ENCODE results near the gene PRSS33.

The PRSS33 gene

GRCh38 chr16:2820836-2821486 is 33.6 kb upstream of the PRSS33 start:
- DNase-seq = no peak

DNA sequence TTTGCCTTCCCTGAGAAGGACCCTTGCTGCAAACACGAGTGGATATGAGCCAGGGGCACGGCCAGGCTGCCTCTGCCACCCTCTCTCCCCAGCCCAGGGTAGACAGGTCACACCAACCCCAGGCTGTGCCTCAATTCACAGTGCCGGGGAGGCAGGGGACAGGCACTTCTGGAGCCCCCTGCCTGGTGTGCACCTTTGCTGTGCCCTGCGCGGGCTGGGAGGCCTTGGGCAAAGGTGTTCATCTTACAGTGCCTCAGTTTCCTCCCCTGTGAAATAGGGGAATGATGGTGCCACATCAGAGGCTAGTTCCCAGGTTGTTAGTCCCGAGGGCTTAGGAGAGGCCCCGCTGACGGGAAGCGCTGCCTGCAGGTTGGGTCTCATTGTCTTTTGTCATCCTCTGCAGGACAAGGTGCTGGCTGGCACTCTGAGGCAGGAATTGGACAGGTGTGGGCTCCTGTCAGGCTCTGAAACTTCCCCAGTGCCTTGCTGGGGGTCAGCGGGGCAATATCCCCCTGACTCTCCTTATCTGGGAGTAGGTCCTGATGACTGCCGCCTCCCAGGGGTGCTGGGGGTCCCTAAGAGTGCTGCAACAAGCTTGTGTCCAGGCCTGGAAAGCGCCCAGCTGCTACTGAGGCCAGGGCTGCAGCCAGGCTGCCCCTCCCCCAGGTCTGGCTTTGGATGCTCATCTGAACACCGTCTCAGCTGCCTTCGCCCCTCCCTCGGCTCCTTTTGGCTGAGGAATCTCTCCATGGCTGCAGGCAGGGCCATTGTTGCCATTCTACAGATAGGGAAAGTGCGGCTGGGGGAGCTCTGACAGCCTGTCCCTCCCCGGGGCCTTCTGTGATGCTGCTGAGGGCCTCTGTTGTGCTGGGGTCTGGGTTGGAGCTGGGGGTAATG is 32.8 kb upstream of the PRSS33 start:
- no peak for DNase-seq

- DNase-seq = no peak
These were observed 32.0 kb upstream of the PRSS33 start for GRCh38 chr16:2819179-2819938.

DNA sequence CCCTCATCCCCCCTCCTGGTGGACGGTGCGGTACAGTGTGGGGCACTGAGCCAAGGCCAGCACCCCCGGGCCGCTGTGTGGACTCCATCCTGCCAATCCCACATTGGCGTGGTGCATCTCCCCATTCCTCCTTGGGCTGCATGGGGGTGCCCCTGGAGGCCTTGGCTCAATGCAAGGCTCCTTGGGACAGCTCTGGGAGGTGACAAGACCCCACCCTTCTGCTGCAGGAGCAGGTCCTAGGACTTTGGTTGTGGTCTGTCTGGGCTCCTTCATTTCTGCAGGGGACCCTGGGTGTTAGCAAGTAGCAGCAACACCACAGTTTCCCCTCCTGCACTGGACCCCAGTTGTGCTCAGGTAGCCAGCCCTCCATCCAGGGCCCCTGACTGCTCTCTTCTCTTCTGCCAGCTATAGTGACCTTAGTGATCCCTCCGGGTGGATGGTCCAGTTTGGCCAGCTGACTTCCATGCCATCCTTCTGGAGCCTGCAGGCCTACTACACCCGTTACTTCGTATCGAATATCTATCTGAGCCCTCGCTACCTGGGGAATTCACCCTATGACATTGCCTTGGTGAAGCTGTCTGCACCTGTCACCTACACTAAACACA is 31.0 kb upstream of the PRSS33 start:
- no peak for DNase-seq

GRCh38 chr16:2817340-2818271 is 30.2 kb upstream of the PRSS33 start:
- peak; percentile 26 for DNase-seq

DNA sequence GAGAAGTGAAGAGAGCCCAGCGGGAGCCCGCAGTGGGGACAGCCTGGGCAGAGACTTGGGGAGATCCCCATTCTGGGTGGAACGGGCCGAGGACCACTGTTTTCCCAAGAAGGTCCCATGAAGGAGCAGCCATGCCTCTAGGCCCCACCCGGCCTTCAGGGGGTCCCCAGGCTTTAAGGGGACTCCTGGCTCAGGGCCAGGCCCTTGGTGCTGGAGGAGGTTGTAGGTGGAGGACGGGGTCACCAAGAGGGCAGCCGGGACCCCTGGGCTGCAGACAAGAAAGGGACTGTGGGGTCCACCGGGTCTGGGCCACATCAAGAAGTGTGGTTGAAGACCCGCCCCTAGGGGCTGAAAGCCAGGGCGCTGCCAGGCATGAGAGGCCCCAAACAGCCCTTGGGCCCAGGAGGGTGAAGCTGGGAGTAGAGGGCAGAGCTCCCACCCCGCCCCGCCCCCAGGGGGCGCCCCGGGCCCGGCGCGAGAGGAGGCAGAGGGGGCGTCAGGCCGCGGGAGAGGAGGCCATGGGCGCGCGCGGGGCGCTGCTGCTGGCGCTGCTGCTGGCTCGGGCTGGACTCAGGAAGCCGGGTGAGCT is 29.5 kb upstream of the PRSS33 start, which contains the start of gene PRSS21:
PRSS21 (plus strand) TSS at position 487 of the 589 bp plus-strand sequence; CDS start at position 519, 32 bp downstream.
- DNase-seq = peak; percentile 44

GRCh38 chr16:2815299-2815771 is 28.0 kb upstream of the PRSS33 start:
- no peak for DNase-seq

- DNase-seq = no peak
These were observed 27.4 kb upstream of the PRSS33 start for GRCh38 chr16:2814551-2815298.

- DNase-seq = no peak
These were observed 26.4 kb upstream of the PRSS33 start for GRCh38 chr16:2813771-2814221.

DNA sequence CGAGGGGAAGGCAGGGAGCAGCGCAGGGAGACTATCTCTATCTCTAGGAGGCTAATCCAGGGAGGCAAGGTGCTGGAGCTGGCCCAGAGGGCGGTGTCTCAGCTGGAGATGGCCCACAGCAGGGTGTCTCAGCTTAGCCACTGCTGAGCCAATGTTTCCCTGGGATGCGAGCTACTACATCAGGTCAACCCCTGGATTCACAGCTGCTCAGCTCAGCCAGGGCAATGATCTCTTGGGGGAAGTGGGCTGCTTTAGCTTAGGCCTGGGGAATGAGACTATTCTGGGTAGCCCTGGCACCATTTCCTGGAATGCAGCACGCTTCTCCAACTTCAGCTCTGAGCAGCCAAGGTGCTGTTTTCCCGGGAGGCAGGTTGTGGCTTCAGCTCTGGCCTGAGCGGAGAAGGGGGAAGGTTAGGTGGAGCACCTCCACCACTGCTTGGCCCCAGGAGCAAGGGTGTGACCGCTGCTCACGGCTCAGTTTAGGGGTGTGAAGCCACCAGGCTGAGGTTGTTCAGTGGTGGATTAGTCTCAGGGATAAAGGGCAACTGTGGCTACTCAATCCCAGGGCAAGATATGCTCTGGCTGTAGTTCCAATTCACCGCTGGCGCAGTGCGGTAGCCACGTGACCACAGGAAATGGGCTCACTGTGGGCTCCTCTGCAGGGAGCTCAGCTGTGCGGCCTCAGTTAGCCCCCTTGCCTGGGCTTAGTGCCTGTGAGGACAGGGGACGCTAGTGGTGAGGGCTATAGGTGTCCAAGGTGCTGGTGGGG is 24.5 kb upstream of the PRSS33 start:
- DNase-seq = no peak

DNA sequence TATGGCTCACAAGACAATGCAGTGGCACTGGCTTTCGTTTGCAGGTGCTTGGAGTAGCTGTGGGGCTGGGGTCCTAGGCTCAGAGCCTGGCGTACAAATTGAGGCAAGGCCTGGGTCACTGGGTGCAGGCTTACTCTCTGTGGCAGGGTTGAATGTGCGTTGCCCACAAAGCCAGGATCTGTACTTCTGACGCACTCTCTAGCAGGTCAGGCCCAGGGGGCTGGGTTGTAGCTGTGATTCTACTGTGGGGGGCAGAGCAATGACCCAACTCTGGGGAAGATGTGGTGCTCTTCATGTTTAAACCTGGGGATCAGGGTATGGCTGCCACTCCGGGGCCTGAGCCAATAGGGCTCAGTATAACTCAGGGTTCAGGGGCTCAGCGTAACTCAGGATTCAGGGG is 23.3 kb upstream of the PRSS33 start:
- DNase-seq = no peak

- no peak for DNase-seq
These were observed 21.9 kb upstream of the PRSS33 start for GRCh38 chr16:2809149-2809760.

DNA sequence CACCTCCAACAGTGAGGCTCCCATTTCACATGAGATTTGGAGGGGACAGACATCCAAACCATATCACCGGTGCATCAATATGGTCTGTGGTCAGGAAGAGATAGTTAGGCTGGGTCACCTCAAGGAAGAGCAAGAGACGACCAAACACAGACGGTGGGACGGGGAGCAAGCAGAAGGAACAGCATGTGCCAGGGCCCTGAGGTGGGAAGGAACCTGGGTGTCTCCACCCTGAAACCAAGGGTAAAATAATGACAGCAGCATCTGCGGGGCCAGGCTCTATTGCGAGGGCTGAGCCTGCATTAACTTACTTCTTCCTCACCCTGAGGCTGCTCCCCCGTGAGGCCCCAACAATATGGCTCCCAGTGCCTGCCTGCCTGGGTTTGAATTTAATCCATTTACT is 20.8 kb upstream of the PRSS33 start:
- no peak for DNase-seq

DNA sequence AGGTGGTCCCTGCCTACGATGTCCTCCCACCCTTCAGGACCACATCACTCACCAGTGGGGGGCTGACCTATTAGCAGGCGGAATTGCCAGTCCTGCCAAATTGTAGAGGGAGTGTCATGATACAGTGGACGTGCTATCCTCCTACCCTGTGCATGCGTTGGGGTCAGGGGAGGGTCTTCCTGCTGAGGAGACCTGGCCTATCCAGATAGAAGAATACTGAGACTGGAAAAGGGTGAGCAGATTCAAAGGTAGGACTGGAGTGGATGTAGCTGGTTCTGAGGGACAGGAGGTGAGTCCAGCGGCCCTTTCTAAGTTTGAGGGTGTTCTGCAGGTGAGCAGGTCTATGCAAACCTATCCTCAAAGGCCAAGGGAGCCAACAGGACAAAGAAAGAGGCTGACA is 18.9 kb upstream of the PRSS33 start:
- no peak for DNase-seq

DNA sequence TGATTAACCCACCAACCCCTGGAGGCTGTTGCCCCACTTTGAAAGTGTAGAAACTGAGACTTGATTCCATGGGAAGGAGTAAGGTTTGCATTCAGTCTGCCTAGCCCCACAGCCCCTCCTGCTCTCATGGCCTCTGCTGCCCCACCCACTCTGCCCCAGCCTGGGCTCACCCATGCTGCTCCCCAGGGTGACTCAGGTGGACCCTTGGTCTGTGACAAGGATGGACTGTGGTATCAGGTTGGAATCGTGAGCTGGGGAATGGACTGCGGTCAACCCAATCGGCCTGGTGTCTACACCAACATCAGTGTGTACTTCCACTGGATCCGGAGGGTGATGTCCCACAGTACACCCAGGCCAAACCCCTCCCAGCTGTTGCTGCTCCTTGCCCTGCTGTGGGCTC is 17.4 kb upstream of the PRSS33 start:
- DNase-seq = no peak

DNA sequence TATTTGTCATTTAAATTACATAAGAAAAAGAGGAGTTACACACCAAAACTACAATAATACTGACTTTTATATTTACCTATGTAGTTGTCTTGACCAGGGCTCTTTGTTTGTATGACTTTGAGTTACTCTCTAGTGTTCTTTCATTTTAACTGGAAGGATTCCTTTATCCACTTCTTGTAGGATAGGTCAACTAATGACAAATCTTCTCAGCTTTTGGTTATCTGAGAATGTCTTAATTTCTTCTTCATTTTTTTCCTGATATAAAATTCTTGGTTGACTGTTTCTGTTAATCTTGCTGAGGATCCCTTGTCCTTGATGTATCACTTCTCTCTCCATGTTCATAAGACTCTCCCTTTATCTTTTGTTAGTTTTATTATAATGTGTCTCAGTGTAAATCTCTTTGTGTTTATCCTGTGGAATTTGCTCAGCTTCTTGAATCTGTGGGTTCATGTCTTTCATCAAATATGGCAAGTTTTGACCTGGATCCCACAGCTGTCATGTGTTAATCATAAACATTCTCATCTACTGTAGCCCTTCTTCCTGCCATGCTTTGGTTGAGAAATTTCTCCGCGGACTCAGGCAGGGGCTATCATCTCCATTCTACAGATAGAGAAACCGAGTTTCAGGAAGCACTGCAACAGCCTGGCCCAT is 16.3 kb upstream of the PRSS33 start:
- DNase-seq = no peak

DNA sequence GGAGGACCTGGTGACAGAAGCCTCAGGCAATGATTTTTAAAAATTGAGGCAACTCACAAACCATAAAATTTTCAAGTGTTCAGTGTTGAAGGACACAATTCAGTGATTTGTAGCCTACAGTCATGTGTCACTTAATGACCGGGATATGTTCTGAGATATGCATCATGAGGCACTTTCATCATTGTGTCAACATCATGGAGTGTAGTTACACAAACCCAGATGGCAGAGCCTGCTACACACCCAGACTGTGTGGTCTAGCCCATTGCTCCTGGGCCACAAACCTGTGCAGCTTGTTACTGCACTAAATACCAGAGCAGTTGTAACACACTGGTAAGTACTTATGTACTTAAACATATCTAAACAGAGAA is 12.5 kb upstream of the PRSS33 start:
- DNase-seq = peak; percentile 44

DNA sequence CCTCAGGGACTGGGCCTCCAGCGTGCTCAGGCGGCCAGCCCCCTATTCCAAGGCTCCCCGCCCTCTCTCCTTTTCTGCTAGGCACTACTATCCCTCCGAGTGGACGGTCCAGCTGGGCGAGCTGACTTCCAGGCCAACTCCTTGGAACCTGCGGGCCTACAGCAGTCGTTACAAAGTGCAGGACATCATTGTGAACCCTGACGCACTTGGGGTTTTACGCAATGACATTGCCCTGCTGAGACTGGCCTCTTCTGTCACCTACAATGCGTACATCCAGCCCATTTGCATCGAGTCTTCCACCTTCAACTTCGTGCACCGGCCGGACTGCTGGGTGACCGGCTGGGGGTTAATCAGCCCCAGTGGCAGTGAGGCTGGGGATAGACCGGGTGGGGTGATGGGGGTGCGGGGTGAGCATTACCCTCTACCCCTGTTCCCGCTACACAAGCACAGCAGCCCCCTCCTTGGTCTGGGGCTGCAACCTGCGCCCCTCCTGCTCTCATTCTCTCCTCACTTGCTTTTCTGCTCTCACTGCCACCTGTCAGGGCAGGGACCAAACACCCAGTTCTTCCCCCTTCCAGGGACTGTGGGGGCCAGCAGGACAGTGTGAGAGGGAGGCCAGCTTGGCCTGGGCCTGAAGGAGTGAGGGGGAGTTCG is 12.0 kb upstream of the PRSS33 start:
- no peak for DNase-seq
